HEK293 (cell line): ENCODE measurements around the gene PNPLA2.

Experiments used
- REST ChIP-seq: fragments of 450-650 bp; formaldehyde crosslinking; IDR thresholded peaks from 2 replicates; pipeline ENCODE4 v1.5.1; 2016; ENCODE audit warnings: missing biosample characterization, missing genetic modification characterization
- SP2 ChIP-seq: fragments of 450-650 bp; formaldehyde crosslinking; IDR thresholded peaks from 2 replicates; pipeline ENCODE4 v1.5.1; 2016; ENCODE audit warnings: missing biosample characterization, missing genetic modification characterization
- ZFP41 ChIP-seq: fragments of 450-650 bp; formaldehyde crosslinking; IDR thresholded peaks from 2 replicates; pipeline ENCODE4 v1.5.1; 2016; ENCODE audit warnings: missing biosample characterization, missing genetic modification characterization, borderline replicate concordance
- ZNF335 ChIP-seq: fragments of 450-650 bp; formaldehyde crosslinking; conservative IDR thresholded peaks from 2 replicates; pipeline ENCODE4 v1.5.1; 2016; ENCODE audit warnings: missing biosample characterization, missing genetic modification characterization
- ZNF398 ChIP-seq: fragments of 450-650 bp; formaldehyde crosslinking; IDR thresholded peaks from 2 replicates; pipeline ENCODE4 v1.5.1; 2017; ENCODE audit warnings: missing biosample characterization, missing genetic modification characterization

GRCh38 chr11:862696-863022, 43.9 kb downstream of the PNPLA2 start:
- TF ChIP-seq SP2 (no peak), ZFP41 (no peak), ZNF335 (tag by site-specific recombination) (no peak), REST (no peak), ZNF398 (no peak)
